Hepatocyte (in vitro differentiated cells): ENCODE results near the gene MAGI2.

Experiments used
- CTCF ChIP-seq: fragments of 200-600 bp; sonication (generic); IDR thresholded peaks from 2 replicates; pipeline ENCODE4 v1.5.1; 2016; ENCODE audit warnings: antibody characterized with exemption, mild to moderate bottlenecking; ENCODE audit not compliant: poor library complexity
- EZH2 ChIP-seq: fragments of 200-600 bp; sonication (generic); IDR thresholded peaks from 2 replicates; pipeline ENCODE4 v1.6.1; 2016; ENCODE audit warnings: antibody characterized with exemption, mild to moderate bottlenecking, borderline replicate concordance

- TF ChIP-seq CTCF, result no peak
- TF ChIP-seq EZH2, result no peak
Measured at GRCh38 chr7:78675511-78675910, 778.0 kb downstream of the MAGI2 start.
